HCT116 (cell line): Measurements from ENCODE around the gene SGIP1. TPM values are rescaled to one million over a fixed set of nuclear protein-coding genes. Genes with fewer than 3 reads are reported as not detected.

ENCODE experiments used
- ATAC-seq: fragments of 200-7000 bp; cut with Tn5 transposase; 2 replicates; pipeline ENCODE4 v1.9.1; 2020; ENCODE audit warnings: mild to moderate bottlenecking, moderate library complexity
- BruUV-seq: library from RNA; stranded (reverse); fragments of 400-500 nt; replicated peaks from 2 replicates; lab custom pipeline; 2021; lab: Mats Ljungman, UMichigan
- CTCF ChIA-PET: fragments of 300-600 bp; sonication (Branson Sonifier 250); formaldehyde crosslinking; loops from one replicate; lab custom pipeline; 2021; ENCODE audit warnings: antibody characterized with exemption; lab: Charles Lee
- POLR2A ChIA-PET: fragments of 300-600, 350-600 bp; sonication (Branson Sonifier 250); formaldehyde crosslinking; loops from one replicate; lab custom pipeline; 2021; ENCODE audit warnings: antibody characterized with exemption; lab: Charles Lee
- RAD21 ChIA-PET, 2 experiments: fragments of 300-600 bp; sonication (Branson Sonifier 250); formaldehyde crosslinking; loops; one replicate each; lab custom pipeline; 2023; ENCODE audit warnings: low total read pairs in 2 of 2; ENCODE audit not compliant: uncharacterized antibody in 2 of 2, unreplicated experiment in 2 of 2, low non-redundant PET in 1 of 2; lab: Charles Lee
- DNase-seq: peaks from one replicate; pipeline ENCODE4 v3.0.0-alpha.2; 2010; ENCODE audit warnings: low read depth, low spot score
- H2AFZ ChIP-seq: fragments of 200-600 bp; shearing (Covaris generic), sonication (generic); 2 replicates; pipeline ENCODE4 v1.6.1; 2017; ENCODE audit warnings: low read depth, mixed run types, mixed read lengths, antibody characterized with exemption, low read length; ENCODE audit not compliant: poor library complexity, severe bottlenecking
- H3K27ac ChIP-seq: 2 replicates; pipeline ENCODE4 v1.5.1; 2012; ENCODE audit warnings: low read depth, low read length
- H3K27me3 ChIP-seq: fragments of 200-600 bp; sonication (generic); 2 replicates; pipeline ENCODE4 v1.6.1; 2016; ENCODE audit warnings: mixed run types, low read length, mixed read lengths; ENCODE audit not compliant: insufficient read depth
- H3K36me3 ChIP-seq, 2 experiments: fragments of 200-500 bp in 1 of 2; fragments of 200-600 bp in 1 of 2; sonication (Bioruptor generic) in 1 of 2; sonication (generic) in 1 of 2; 2 replicates each; pipeline versions ENCODE4 v1.5.1 to v1.6.1; 2014 to 2016; ENCODE audit warnings: low read length in 2 of 2, inconsistent platforms in 1 of 2, mixed read lengths in 1 of 2, mixed run types in 1 of 2; ENCODE audit not compliant: insufficient read depth in 2 of 2, control insufficient read depth in 1 of 2
- H3K4me1 ChIP-seq, 2 experiments: fragments of 200-600 bp in 1 of 2; sonication (generic) in 1 of 2; 2 replicates each; pipeline versions ENCODE4 v1.5.1 to v1.6.1; 2012 to 2017; ENCODE audit warnings: low read length in 2 of 2, inconsistent platforms in 1 of 2, mild to moderate bottlenecking in 1 of 2, mixed read lengths in 1 of 2, mixed run types in 1 of 2, moderate library complexity in 1 of 2; ENCODE audit not compliant: insufficient read depth in 2 of 2, control insufficient read depth in 1 of 2
- H3K4me2 ChIP-seq: fragments of 200-600 bp; sonication (generic); 2 replicates; pipeline ENCODE4 v1.6.1; 2017; ENCODE audit warnings: mixed run types, low read length, mixed read lengths
- H3K4me3 ChIP-seq, 2 experiments: fragments of 200-600 bp in 1 of 2; sonication (generic) in 1 of 2; replicated peaks in 1 of 2; 2 replicates each; pipeline ENCODE4 v1.5.1; 2011 to 2016; ENCODE audit warnings: low read length in 2 of 2, control low read depth in 1 of 2, low read depth in 1 of 2, mild to moderate bottlenecking in 1 of 2, mixed read lengths in 1 of 2, mixed run types in 1 of 2
- H3K79me2 ChIP-seq: fragments of 200-600 bp; sonication (generic); 2 replicates; pipeline ENCODE4 v1.6.1; 2017; ENCODE audit warnings: mild to moderate bottlenecking, mixed run types, low read length, moderate library complexity, mixed read lengths; ENCODE audit not compliant: insufficient read depth
- H3K9ac ChIP-seq: fragments of 200-600 bp; sonication (generic); 2 replicates; pipeline ENCODE4 v1.6.1; 2016; ENCODE audit warnings: low read length, mixed read lengths
- H3K9me2 ChIP-seq: fragments of 200-600 bp; sonication (generic), shearing (Covaris generic); 2 replicates; pipeline ENCODE4 v1.6.1; 2017; ENCODE audit warnings: mixed run types, mild to moderate bottlenecking, moderate library complexity; ENCODE audit not compliant: insufficient read depth
- H3K9me3 ChIP-seq, 2 experiments: fragments of 200-500 bp in 1 of 2; fragments of 200-600 bp in 1 of 2; sonication (Bioruptor generic) in 1 of 2; sonication (generic) in 1 of 2; 2 replicates each; pipeline ENCODE4 v1.6.1; 2014 to 2017; ENCODE audit warnings: low read length in 2 of 2, mixed read lengths in 2 of 2, inconsistent platforms in 1 of 2, low read depth in 1 of 2, mild to moderate bottlenecking in 1 of 2, mixed run types in 1 of 2, moderate library complexity in 1 of 2; ENCODE audit not compliant: control insufficient read depth in 1 of 2, insufficient read depth in 1 of 2
- H4K20me1 ChIP-seq: fragments of 200-600 bp; sonication (generic), shearing (Covaris generic); 2 replicates; pipeline ENCODE4 v1.6.1; 2017; ENCODE audit warnings: mixed run types, mild to moderate bottlenecking, moderate library complexity; ENCODE audit not compliant: insufficient read depth
- CBX3 ChIP-seq: IDR thresholded peaks from 2 replicates; pipeline ENCODE4 v1.6.1; 2012; ENCODE audit warnings: low read depth
- CTCF ChIP-seq, 3 experiments: fragments of 200-600 bp in 1 of 3; sonication (generic) in 1 of 3; IDR thresholded peaks in 2 of 3; conservative IDR thresholded peaks in 1 of 3; 2 replicates each; pipeline ENCODE4 v1.5.1; 2012 to 2017; ENCODE audit warnings: low read depth in 2 of 3, low read length in 2 of 3, antibody characterized with exemption in 1 of 3, borderline replicate concordance in 1 of 3, control low read depth in 1 of 3, mild to moderate bottlenecking in 1 of 3, mixed read lengths in 1 of 3, mixed run types in 1 of 3, moderate library complexity in 1 of 3; ENCODE audit not compliant: insufficient read depth in 1 of 3
- EZH2 ChIP-seq: fragments of 200-600 bp; sonication (generic); IDR thresholded peaks from 2 replicates; pipeline ENCODE4 v1.6.1; 2017; ENCODE audit warnings: antibody characterized with exemption, mixed run types
- JUND ChIP-seq: IDR thresholded peaks from 2 replicates; pipeline ENCODE4 v1.6.1; 2012
- RAD21 ChIP-seq: IDR thresholded peaks from 2 replicates; pipeline ENCODE4 v1.6.1; 2012; ENCODE audit warnings: low read depth, mild to moderate bottlenecking
- SP1 ChIP-seq: IDR thresholded peaks from 2 replicates; pipeline ENCODE4 v1.6.1; 2012; ENCODE audit warnings: low read depth
- TCF7L2 ChIP-seq: IDR thresholded peaks from 2 replicates; pipeline ENCODE4 v1.7.0; 2011; ENCODE audit warnings: borderline replicate concordance, inconsistent platforms; ENCODE audit not compliant: insufficient read depth, insufficient read length; ENCODE audit errors: extremely low read depth
- YY1 ChIP-seq: IDR thresholded peaks from 2 replicates; pipeline ENCODE4 v1.6.1; 2011; ENCODE audit warnings: low read length, low read depth, moderate library complexity, mild to moderate bottlenecking; ENCODE audit not compliant: insufficient replicate concordance; ENCODE audit errors: extremely low read depth
- ZNF274 ChIP-seq: fragments of 200-500 bp; sonication (Bioruptor generic); IDR thresholded peaks from 2 replicates; pipeline ENCODE4 v1.6.1; 2014; ENCODE audit warnings: mild to moderate bottlenecking, low read depth, low read length, inconsistent platforms
- intact Hi-C: fragments of 100-400 bp; cut with micrococcal nuclease; formaldehyde crosslinking; loops from 2 replicates; pipeline ENCODE4 v1.10.0; 2022
- total RNA-seq: library from RNA; stranded (reverse); gene quantifications from one replicate; pipeline ENCODE4 v1.2.1, GENCODE V29; 2021; ENCODE audit not compliant: unreplicated experiment
- TF ChIP-seq, protein P1 (sequence below): IDR thresholded peaks from 2 replicates; pipeline ENCODE4 v1.6.1; 2012
- TF ChIP-seq, protein P2 (sequence below): IDR thresholded peaks from 2 replicates; pipeline ENCODE4 v1.6.1; 2012
- TF ChIP-seq, protein P3 (sequence below): IDR thresholded peaks from 2 replicates; pipeline ENCODE4 v1.6.1; 2012; ENCODE audit warnings: low read depth

The SGIP1 gene
- total RNA-seq, 1 experiment from 2014 or later: 0.15 TPM

DNA sequence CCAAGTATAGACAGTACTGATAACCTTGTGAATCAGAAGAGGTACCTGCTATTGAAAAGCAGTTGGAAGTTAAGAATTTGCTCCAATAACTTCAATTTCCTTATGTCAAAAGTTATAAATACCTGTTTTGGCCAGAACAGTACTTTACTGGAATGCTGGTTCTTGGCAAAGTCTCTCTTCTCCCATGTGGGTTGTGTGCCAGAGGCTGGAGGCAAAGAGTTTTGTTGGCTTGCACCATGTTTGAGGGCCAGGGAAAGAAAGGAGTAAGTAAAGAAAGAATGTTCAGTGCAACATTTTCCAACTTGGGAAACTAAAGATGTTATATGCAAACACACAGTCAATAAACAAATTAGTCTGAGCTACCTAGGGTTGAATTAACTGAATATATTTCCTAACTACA lies 151.3 kb downstream of the SGIP1 start:
- Histone ChIP-seq H3K9me2 (no peaks in the 10 kb centered on the region), H2AFZ (no peak overlapping the region), H3K4me1 (no peaks in the 10 kb centered on the region), H3K27ac (no peak overlapping the region), H3K4me2 (no peak overlapping the region), H4K20me1 (no peaks in the 10 kb centered on the region), H3K36me3 (no peaks in the 10 kb centered on the region), H3K79me2 (no peaks in the 10 kb centered on the region), H3K9ac (no peak overlapping the region), H3K4me3 (no peak overlapping the region), H3K9me3 (no peaks in the 10 kb centered on the region), H3K27me3 (no peaks in the 10 kb centered on the region)
- ATAC-seq (no peak), DNase-seq (no peak)
- intact Hi-C loops: no loop called here
- BruUV-seq: no TSS peak
- ChIA-PET CTCF (no interaction called here), POLR2A (no interaction called here), RAD21 (no interaction called here)
- TF ChIP-seq YY1: no peak

- intact Hi-C loops: no loop called here
- no peaks in the 10 kb centered on the region for H3K27me3 ChIP-seq
- H3K4me1 ChIP-seq: no peaks in the 10 kb centered on the region
- DNase-seq: no peak
- no peak overlapping the region for H3K9ac ChIP-seq
- ChIA-PET POLR2A (no interaction called here), CTCF (no interaction called here), RAD21 (no interaction called here)
- no peak for ATAC-seq
- H3K27ac ChIP-seq: no peak overlapping the region
- no TSS peak for BruUV-seq
- no peaks in the 10 kb centered on the region for H3K9me2 ChIP-seq
- no peak overlapping the region for H2AFZ ChIP-seq
- TF ChIP-seq TCF7L2 (no peak), ZNF274 (no peak), CBX3 (no peak), JUND (no peak), SP1 (no peak), EZH2 (no peak), RAD21 (no peak), CTCF (IDR thresholded peaks at IDR 0.05 in 2 of 3, conservative IDR thresholded peaks at IDR 0.05 in 1 of 3; ENCODE audit: borderline replicate concordance in 1 of 3, insufficient read depth in 1 of 3, low read depth in 2 of 3, low read length in 2 of 3) (no peak)
- TF ChIP-seq, protein P1, sequence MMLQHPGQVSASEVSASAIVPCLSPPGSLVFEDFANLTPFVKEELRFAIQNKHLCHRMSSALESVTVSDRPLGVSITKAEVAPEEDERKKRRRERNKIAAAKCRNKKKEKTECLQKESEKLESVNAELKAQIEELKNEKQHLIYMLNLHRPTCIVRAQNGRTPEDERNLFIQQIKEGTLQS: no peak
- TF ChIP-seq, protein P2, sequence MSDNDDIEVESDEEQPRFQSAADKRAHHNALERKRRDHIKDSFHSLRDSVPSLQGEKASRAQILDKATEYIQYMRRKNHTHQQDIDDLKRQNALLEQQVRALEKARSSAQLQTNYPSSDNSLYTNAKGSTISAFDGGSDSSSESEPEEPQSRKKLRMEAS: no peak
- TF ChIP-seq, protein P3, sequence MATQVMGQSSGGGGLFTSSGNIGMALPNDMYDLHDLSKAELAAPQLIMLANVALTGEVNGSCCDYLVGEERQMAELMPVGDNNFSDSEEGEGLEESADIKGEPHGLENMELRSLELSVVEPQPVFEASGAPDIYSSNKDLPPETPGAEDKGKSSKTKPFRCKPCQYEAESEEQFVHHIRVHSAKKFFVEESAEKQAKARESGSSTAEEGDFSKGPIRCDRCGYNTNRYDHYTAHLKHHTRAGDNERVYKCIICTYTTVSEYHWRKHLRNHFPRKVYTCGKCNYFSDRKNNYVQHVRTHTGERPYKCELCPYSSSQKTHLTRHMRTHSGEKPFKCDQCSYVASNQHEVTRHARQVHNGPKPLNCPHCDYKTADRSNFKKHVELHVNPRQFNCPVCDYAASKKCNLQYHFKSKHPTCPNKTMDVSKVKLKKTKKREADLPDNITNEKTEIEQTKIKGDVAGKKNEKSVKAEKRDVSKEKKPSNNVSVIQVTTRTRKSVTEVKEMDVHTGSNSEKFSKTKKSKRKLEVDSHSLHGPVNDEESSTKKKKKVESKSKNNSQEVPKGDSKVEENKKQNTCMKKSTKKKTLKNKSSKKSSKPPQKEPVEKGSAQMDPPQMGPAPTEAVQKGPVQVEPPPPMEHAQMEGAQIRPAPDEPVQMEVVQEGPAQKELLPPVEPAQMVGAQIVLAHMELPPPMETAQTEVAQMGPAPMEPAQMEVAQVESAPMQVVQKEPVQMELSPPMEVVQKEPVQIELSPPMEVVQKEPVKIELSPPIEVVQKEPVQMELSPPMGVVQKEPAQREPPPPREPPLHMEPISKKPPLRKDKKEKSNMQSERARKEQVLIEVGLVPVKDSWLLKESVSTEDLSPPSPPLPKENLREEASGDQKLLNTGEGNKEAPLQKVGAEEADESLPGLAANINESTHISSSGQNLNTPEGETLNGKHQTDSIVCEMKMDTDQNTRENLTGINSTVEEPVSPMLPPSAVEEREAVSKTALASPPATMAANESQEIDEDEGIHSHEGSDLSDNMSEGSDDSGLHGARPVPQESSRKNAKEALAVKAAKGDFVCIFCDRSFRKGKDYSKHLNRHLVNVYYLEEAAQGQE: no peak
- H3K4me2 ChIP-seq: no peak overlapping the region
- no peak overlapping the region for H3K4me3 ChIP-seq
- H3K79me2 ChIP-seq: no peaks in the 10 kb centered on the region
- H4K20me1 ChIP-seq: no peaks in the 10 kb centered on the region
- H3K9me3 ChIP-seq: no peaks in the 10 kb centered on the region
- no peaks in the 10 kb centered on the region for H3K36me3 ChIP-seq
Measured at GRCh38 chr1:66685670-66686069, 151.7 kb downstream of the SGIP1 start.
